Psoas muscle (tissue), 8 donors: ENCODE data around the gene ABCA12. TPM values are rescaled to one million over a fixed set of nuclear protein-coding genes. Genes with fewer than 3 reads are reported as not detected.

ENCODE experiments used
- ATAC-seq, 4 donors: fragments of 200-7000 bp; cut with Tn5 transposase; one replicate each; pipeline ENCODE4 v1.9.1; 2020; ENCODE audit warnings: moderate library complexity in 3 of 4, mild to moderate bottlenecking in 2 of 4
- DNase-seq, 2 donors: peaks; one replicate each; pipeline ENCODE4 v3.0.0-alpha.2; 2020
- H3K27ac ChIP-seq: fragments of 200-600 bp; one replicate; pipeline ENCODE4 v1.8.0; 2022
- H3K27me3 ChIP-seq, 3 donors: fragments of 200-600 bp in 1 of 3; one replicate each; pipeline versions ENCODE4 v1.6.1 to v1.8.0; 2013 to 2022; ENCODE audit warnings: low read length in 2 of 3, mild to moderate bottlenecking in 2 of 3, moderate library complexity in 1 of 3; ENCODE audit not compliant: insufficient read depth in 3 of 3
- H3K36me3 ChIP-seq, 2 donors: fragments of 200-600 bp in 1 of 2; one replicate each; pipeline versions ENCODE4 v1.6.1 to v1.8.0; 2013 to 2022; ENCODE audit warnings: low read depth in 1 of 2, mild to moderate bottlenecking in 1 of 2, moderate library complexity in 1 of 2; ENCODE audit not compliant: insufficient read depth in 1 of 2
- H3K4me1 ChIP-seq: fragments of 200-600 bp; one replicate; pipeline ENCODE4 v1.8.0; 2022
- H3K4me3 ChIP-seq: fragments of 200-600 bp; one replicate; pipeline ENCODE4 v1.8.0; 2022; ENCODE audit warnings: mild to moderate bottlenecking
- H3K9me3 ChIP-seq: fragments of 200-600 bp; one replicate; pipeline ENCODE4 v1.8.0; 2022
- CTCF ChIP-seq: fragments of 200-600 bp; IDR thresholded peaks from one replicate; pipeline ENCODE4 v1.8.0; 2022; ENCODE audit warnings: antibody characterized with exemption
- WGBS, 3 donors: extraction: QIAGEN DNeasy Blood & Tissue Kit; methylation state at CpG; one replicate each; pipeline versions ENCODE4 v1.1.6 to v1.1.7; 2013; 5-methylcytosine and 5-hydroxymethylcytosine counted together
- intact Hi-C, 2 donors: fragments of 100-400 bp; cut with DNase I; formaldehyde crosslinking; loops; one replicate each; pipeline versions ENCODE4 v1.11.0 to v1.14.2; 2022
- polyA plus RNA-seq, 3 donors: library from polyadenylated mRNA; stranded (reverse); fragments of 200-250 nt; gene quantifications; one replicate each; pipeline ENCODE4 v1.2.3, GENCODE V29; 2013
- total RNA-seq, 4 donors: library from RNA; stranded (reverse); fragmentation: NEBNext Ultra II Directional in 2 of 4; extraction: Animal tissue kit (Norgen Biotek cat#: 25700) in 2 of 4; gene quantifications; one replicate each; pipeline versions ENCODE4 v1.2.1 to v1.2.4, GENCODE V29; 2021 to 2023
- donor health status: healthy with polysubstance abuse.
- donor health status: DM: no; HTN: no; CAD: no; lungs with moderate emphysema.
- donor health status: Bipolar disorder and iron deficiency.
- donor health status: healthy.
- donor health status: DM: yes; HTN: yes; CAD: no.
- donor health status: DM: no; HTN: no; CAD: no.
- donor health status: DM: no; HTN: no; CAD: no.
- donor health status: DM: yes; HTN: yes; CAD: no.

Gene ABCA12
- total and polyA plus RNA-seq, 7 donors: not detected

GRCh38 chr2:215137741-215138340 is 585 bp downstream of the ABCA12 start:
- Histone ChIP-seq H3K4me1 (no peaks in the 10 kb centered on the region), H3K27ac (no peak overlapping the region), H3K36me3 (no peaks in the 10 kb centered on the region), H3K4me3 (no peak overlapping the region), H3K9me3 (peaks cover 3% of the 10 kb centered on the region), H3K27me3 (no peaks in the 10 kb centered on the region)
- intact Hi-C loops: no loop called here
- WGBS, 3 donors: 62 to 68% (median 67%) methylated on average over 6 of the region's 6 CpGs
- no peak for DNase-seq
- no peak for TF ChIP-seq CTCF
- ATAC-seq: no peak

GRCh38 chr2:215137329-215137686 is 1.1 kb downstream of the ABCA12 start:
- 77 to 81% (median 80%) methylated on average over 3 of the region's 3 CpGs for WGBS, 3 donors
- Histone ChIP-seq H3K9me3 (peaks cover 8% of the 10 kb centered on the region), H3K36me3 (no peaks in the 10 kb centered on the region), H3K27ac (no peak overlapping the region), H3K4me3 (no peak overlapping the region), H3K27me3 (no peaks in the 10 kb centered on the region), H3K4me1 (no peaks in the 10 kb centered on the region)
- DNase-seq (no peak), ATAC-seq (no peak)
- no peak for TF ChIP-seq CTCF
- intact Hi-C loops: no loop called here

- WGBS, 3 donors: 39 to 53% (median 43%) methylated on average over 3 of the region's 3 CpGs
- no peak for ATAC-seq
- intact Hi-C loops: no loop called here
Observed at GRCh38 chr2:215136669-215137328, 1.6 kb downstream of the ABCA12 start.

GRCh38 chr2:215120401-215120800 is 18.0 kb downstream of the ABCA12 start:
- Histone ChIP-seq H3K9me3 (peaks cover 15% of the 10 kb centered on the region), H3K36me3 (no peaks in the 10 kb centered on the region), H3K4me1 (no peaks in the 10 kb centered on the region), H3K4me3 (no peak overlapping the region), H3K27me3 (no peaks in the 10 kb centered on the region), H3K27ac (no peak overlapping the region)
- no peak for DNase-seq
- 69 to 77% (median 75%) methylated on average over 3 of the region's 3 CpGs for WGBS, 3 donors
- no peak for TF ChIP-seq CTCF
- intact Hi-C loops: no loop called here
- no peak for ATAC-seq

More at GRCh38 chr2:215136669-215137328, 1.6 kb downstream of the ABCA12 start:
- Histone ChIP-seq H3K36me3 (no peaks in the 10 kb centered on the region), H3K9me3 (peaks cover 8% of the 10 kb centered on the region), H3K27ac (no peak overlapping the region), H3K27me3 (no peaks in the 10 kb centered on the region), H3K4me1 (no peaks in the 10 kb centered on the region), H3K4me3 (no peak overlapping the region)
- TF ChIP-seq CTCF: no peak
- DNase-seq: no peak

- Histone ChIP-seq H3K27ac (no peak overlapping the region), H3K27me3 (no peaks in the 10 kb centered on the region), H3K36me3 (no peaks in the 10 kb centered on the region), H3K4me1 (no peaks in the 10 kb centered on the region), H3K9me3 (peaks cover 15% of the 10 kb centered on the region), H3K4me3 (no peak overlapping the region)
- WGBS, 3 donors: 93 to 94% (median 93%) methylated on average over 2 of the region's 2 CpGs
- no peak for TF ChIP-seq CTCF
- intact Hi-C loops: no loop called here
- ATAC-seq (no peak), DNase-seq (no peak)
Observed at GRCh38 chr2:215119847-215120246, 18.6 kb downstream of the ABCA12 start.
